ENCODE data around the gene NUDT13.

- TF ChIP-seq CTCF (IDR thresholded peaks at IDR 0.05) (no peak), EZH2 (IDR thresholded peaks at IDR 0.05; ENCODE audit: borderline replicate concordance, insufficient read depth, low read depth, low read length, poor library complexity, severe bottlenecking) (no peak)
Observed at GRCh38 chr10:73139251-73139650, 29.0 kb downstream of the NUDT13 start.

Data from B cell (primary cell).